Mesenchymal stem cell (in vitro differentiated cells and primary cell): Measurements from ENCODE around the gene PSMD2.

Source experiments
- DNase-seq: peaks from one replicate; pipeline ENCODE4 v3.0.0-alpha.2; 2013
- H2AFZ ChIP-seq: one replicate; pipeline ENCODE4 v1.6.1; 2013; ENCODE audit warnings: low read depth, mild to moderate bottlenecking, control low read depth, inconsistent platforms, low read length, moderate library complexity
- H2AK5ac ChIP-seq: 2 replicates; pipeline ENCODE4 v1.6.1; 2013; ENCODE audit warnings: low read length, moderate library complexity, mild to moderate bottlenecking, inconsistent platforms; ENCODE audit not compliant: severe bottlenecking
- H2BK120ac ChIP-seq: one replicate; pipeline ENCODE4 v1.6.1; 2013; ENCODE audit warnings: low read depth, mild to moderate bottlenecking, inconsistent platforms, low read length, moderate library complexity
- H2BK12ac ChIP-seq, 2 experiments: one replicate each; pipeline ENCODE4 v1.6.1; 2013; ENCODE audit warnings: inconsistent platforms in 2 of 2, low read length in 2 of 2, mild to moderate bottlenecking in 2 of 2, moderate library complexity in 2 of 2, control low read depth in 1 of 2
- H2BK15ac ChIP-seq: one replicate; pipeline ENCODE4 v1.6.1; 2013; ENCODE audit warnings: mild to moderate bottlenecking, low read depth, inconsistent platforms; ENCODE audit not compliant: poor library complexity, severe bottlenecking
- H2BK5ac ChIP-seq: 2 replicates; pipeline ENCODE4 v1.6.1; 2013; ENCODE audit warnings: low read depth, mild to moderate bottlenecking, low read length, control low read depth, inconsistent platforms; ENCODE audit not compliant: poor library complexity, severe bottlenecking
- H3K14ac ChIP-seq, 2 experiments: one replicate each; pipeline ENCODE4 v1.6.1; 2013; ENCODE audit warnings: inconsistent platforms in 2 of 2, low read length in 2 of 2, control low read depth in 1 of 2, mild to moderate bottlenecking in 1 of 2, moderate library complexity in 1 of 2
- H3K18ac ChIP-seq, 2 experiments: one replicate each; pipeline ENCODE4 v1.6.1; 2013; ENCODE audit warnings: inconsistent platforms in 2 of 2, low read length in 2 of 2, control low read depth in 1 of 2, low read depth in 1 of 2, mild to moderate bottlenecking in 1 of 2
- H3K23ac ChIP-seq, 2 experiments: one replicate each; pipeline ENCODE4 v1.6.1; 2013; ENCODE audit warnings: inconsistent platforms in 2 of 2, low read length in 2 of 2, mild to moderate bottlenecking in 2 of 2, moderate library complexity in 2 of 2, control low read depth in 1 of 2
- H3K27ac ChIP-seq: 2 replicates; pipeline ENCODE4 v1.5.1; 2013; ENCODE audit warnings: mild to moderate bottlenecking, moderate library complexity, low read length, control low read depth, inconsistent platforms; ENCODE audit not compliant: poor library complexity, severe bottlenecking
- H3K27me3 ChIP-seq, 2 experiments: 2 replicates each; pipeline versions ENCODE4 v1.6.1 to v1.7.0; 2013; ENCODE audit warnings: low read length in 2 of 2, mild to moderate bottlenecking in 2 of 2, moderate library complexity in 2 of 2, control low read depth in 1 of 2, inconsistent platforms in 1 of 2; ENCODE audit not compliant: control insufficient read depth in 1 of 2, insufficient read depth in 1 of 2
- H3K36me3 ChIP-seq, 2 experiments: 2 replicates each; pipeline versions ENCODE4 v1.6.1 to v1.7.0; 2013; ENCODE audit warnings: low read length in 2 of 2, control low read depth in 1 of 2, inconsistent platforms in 1 of 2, low read depth in 1 of 2, mild to moderate bottlenecking in 1 of 2; ENCODE audit not compliant: insufficient read depth in 2 of 2, control insufficient read depth in 1 of 2
- H3K4ac ChIP-seq, 2 experiments: one replicate each; pipeline ENCODE4 v1.6.1; 2013; ENCODE audit warnings: inconsistent platforms in 2 of 2, low read length in 2 of 2, mild to moderate bottlenecking in 2 of 2, moderate library complexity in 2 of 2, control low read depth in 1 of 2, low read depth in 1 of 2
- H3K4me1 ChIP-seq: 2 replicates; pipeline ENCODE4 v1.6.1; 2013; ENCODE audit warnings: low read depth, low read length, control low read depth; ENCODE audit not compliant: control insufficient read depth, insufficient read depth
- H3K4me2 ChIP-seq: 2 replicates; pipeline ENCODE4 v1.6.1; 2013; ENCODE audit warnings: low read length, mild to moderate bottlenecking, inconsistent platforms; ENCODE audit not compliant: poor library complexity, severe bottlenecking
- H3K4me3 ChIP-seq, 2 experiments: 2 replicates each; pipeline versions ENCODE4 v1.5.1 to v1.7.0; 2013; ENCODE audit warnings: low read length in 2 of 2, mild to moderate bottlenecking in 2 of 2, control low read depth in 1 of 2, low read depth in 1 of 2; ENCODE audit not compliant: insufficient read depth in 1 of 2
- H3K79me1 ChIP-seq: replicated peaks from 2 replicates; pipeline ENCODE4 v1.6.1; 2013; ENCODE audit warnings: mild to moderate bottlenecking, control low read depth, low read length, inconsistent platforms; ENCODE audit not compliant: poor library complexity, severe bottlenecking
- H3K9ac ChIP-seq: 2 replicates; pipeline ENCODE4 v1.7.0; 2013; ENCODE audit warnings: mild to moderate bottlenecking, low read length, moderate library complexity
- H3K9me3 ChIP-seq: 2 replicates; pipeline ENCODE4 v1.7.0; 2013; ENCODE audit warnings: mild to moderate bottlenecking, low read length; ENCODE audit not compliant: control insufficient read depth
- H4K8ac ChIP-seq: one replicate; pipeline ENCODE4 v1.6.1; 2013; ENCODE audit warnings: inconsistent platforms, mild to moderate bottlenecking, low read length, moderate library complexity
- H4K91ac ChIP-seq: one replicate; pipeline ENCODE4 v1.6.1; 2013; ENCODE audit warnings: mild to moderate bottlenecking, low read length, inconsistent platforms
- WGBS: methylation state at CpG from one replicate; pipeline ENCODE4 v1.1.7; 2013; ENCODE audit warnings: mixed read lengths; 5-methylcytosine and 5-hydroxymethylcytosine counted together

The PSMD2 gene

DNA sequence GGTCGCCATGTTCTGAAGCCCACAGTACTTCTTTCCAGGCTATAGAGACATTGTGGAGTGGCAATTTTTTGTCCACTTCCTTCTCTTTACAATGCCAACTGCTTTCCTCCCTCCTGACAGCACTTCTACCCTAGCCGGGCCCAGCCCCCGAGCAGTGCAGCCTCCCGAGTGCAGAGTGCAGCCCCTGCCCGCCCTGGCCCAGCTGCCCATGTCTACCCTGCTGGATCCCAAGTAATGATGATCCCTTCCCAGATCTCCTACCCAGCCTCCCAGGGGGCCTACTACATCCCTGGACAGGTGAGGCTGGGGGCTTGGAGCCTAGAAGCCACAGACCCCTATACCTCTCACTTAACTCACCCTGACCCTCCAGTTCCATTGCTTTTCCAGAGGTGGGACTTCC is 18.2 kb downstream of the PSMD2 start:
- Histone ChIP-seq H2BK5ac (no peak overlapping the region), H2AFZ (no peak overlapping the region), H3K79me1 (peaks cover 10% of the 10 kb centered on the region), H3K4me1 (peaks cover 32% of the 10 kb centered on the region), H2AK5ac (peak overlapping the region; percentile 31), H3K9me3 (no peaks in the 10 kb centered on the region), H3K14ac (peak overlapping the region in 1 of 2 experiments; percentile 31), H3K27me3 (no peaks in the 10 kb centered on the region), H3K27ac (peak overlapping the region; percentile 30), H3K4me3 (peak overlapping the region in 1 of 2 experiments; percentile 92), H2BK120ac (no peak overlapping the region), H2BK12ac (no peak overlapping the region), H3K36me3 (peaks cover 44% of the 10 kb centered on the region in 2 experiments), H4K8ac (no peak overlapping the region), H4K91ac (no peak overlapping the region), H3K4ac (no peak overlapping the region), H2BK15ac (no peak overlapping the region), H3K18ac (no peak overlapping the region), H3K4me2 (peak overlapping the region; percentile 86), H3K9ac (peak overlapping the region; percentile 96), H3K23ac (no peak overlapping the region)
- 98% methylated on average over 5 of the region's 5 CpGs for WGBS
- no peak for DNase-seq

DNA sequence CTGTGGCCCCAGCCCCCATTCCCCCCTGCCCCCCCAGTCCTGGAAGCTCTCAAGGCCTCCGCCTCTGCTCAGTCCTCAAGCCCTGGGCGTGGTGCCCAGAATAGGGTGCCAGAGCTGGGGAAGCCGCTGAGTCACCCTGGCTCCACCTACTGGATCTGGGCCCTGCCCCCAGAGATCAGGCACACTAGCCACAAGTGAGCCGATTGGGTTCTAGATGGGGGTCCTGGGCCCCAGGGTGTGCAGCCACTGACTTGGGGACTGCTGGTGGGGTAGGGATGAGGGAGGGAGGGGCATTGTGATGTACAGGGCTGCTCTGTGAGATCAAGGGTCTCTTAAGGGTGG is 21.0 kb downstream of the PSMD2 start:
- Histone ChIP-seq H3K4ac (peak overlapping the region in 1 of 2 experiments; percentile 10), H2BK15ac (no peak overlapping the region), H2BK120ac (no peak overlapping the region), H2AK5ac (peak overlapping the region; percentile 26), H3K18ac (peak overlapping the region; percentile 52 to 85), H2AFZ (no peak overlapping the region), H3K9me3 (no peaks in the 10 kb centered on the region), H3K4me1 (peaks cover 32% of the 10 kb centered on the region), H3K27me3 (no peaks in the 10 kb centered on the region), H3K4me3 (peak overlapping the region in 1 of 2 experiments; percentile 60), H4K91ac (no peak overlapping the region), H3K4me2 (peak overlapping the region; percentile 12), H3K23ac (no peak overlapping the region), H4K8ac (no peak overlapping the region), H3K9ac (peak overlapping the region; percentile 64), H2BK12ac (peak overlapping the region in 1 of 2 experiments; percentile 84), H3K36me3 (peaks cover 72% of the 10 kb centered on the region in 2 experiments), H3K79me1 (peaks cover 30% of the 10 kb centered on the region), H3K14ac (peak overlapping the region in 1 of 2 experiments; percentile 68), H2BK5ac (no peak overlapping the region), H3K27ac (peak overlapping the region; percentile 9)
- peak; percentile 92 for DNase-seq
- WGBS, result 4% methylated on average over 4 of the region's 4 CpGs

DNA sequence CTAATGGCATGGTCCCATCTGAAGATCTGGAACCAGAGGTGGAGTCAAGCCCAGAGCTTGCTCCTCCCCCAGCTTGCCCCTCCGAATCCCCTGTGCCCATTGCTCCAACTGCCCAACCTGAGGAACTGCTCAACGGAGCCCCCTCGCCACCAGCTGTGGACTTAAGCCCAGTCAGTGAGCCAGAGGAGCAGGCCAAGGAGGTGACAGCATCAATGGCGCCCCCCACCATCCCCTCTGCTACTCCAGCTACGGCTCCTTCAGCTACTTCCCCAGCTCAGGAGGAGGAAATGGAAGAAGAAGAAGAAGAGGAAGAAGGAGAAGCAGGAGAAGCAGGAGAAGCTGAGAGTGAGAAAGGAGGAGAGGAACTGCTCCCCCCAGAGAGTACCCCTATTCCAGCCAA is 22.6 kb downstream of the PSMD2 start:
- Histone ChIP-seq H4K8ac (no peak overlapping the region), H3K79me1 (peaks cover 38% of the 10 kb centered on the region), H3K4me2 (no peak overlapping the region), H2BK12ac (no peak overlapping the region), H3K9me3 (no peaks in the 10 kb centered on the region), H4K91ac (no peak overlapping the region), H3K18ac (no peak overlapping the region), H3K14ac (no peak overlapping the region), H3K9ac (peak overlapping the region; percentile 64), H2AK5ac (no peak overlapping the region), H3K23ac (no peak overlapping the region), H3K4ac (no peak overlapping the region), H2BK5ac (no peak overlapping the region), H3K36me3 (peaks cover 85 to 86% of the 10 kb centered on the region in 2 experiments), H2BK15ac (peak overlapping the region; percentile 3), H2AFZ (no peak overlapping the region), H3K27ac (no peak overlapping the region), H3K27me3 (no peaks in the 10 kb centered on the region), H3K4me3 (peak overlapping the region in 1 of 2 experiments; percentile 59), H3K4me1 (peaks cover 26% of the 10 kb centered on the region), H2BK120ac (no peak overlapping the region)
- no peak for DNase-seq
- 89% methylated on average over 1 of the region's 5 CpGs for WGBS

DNA sequence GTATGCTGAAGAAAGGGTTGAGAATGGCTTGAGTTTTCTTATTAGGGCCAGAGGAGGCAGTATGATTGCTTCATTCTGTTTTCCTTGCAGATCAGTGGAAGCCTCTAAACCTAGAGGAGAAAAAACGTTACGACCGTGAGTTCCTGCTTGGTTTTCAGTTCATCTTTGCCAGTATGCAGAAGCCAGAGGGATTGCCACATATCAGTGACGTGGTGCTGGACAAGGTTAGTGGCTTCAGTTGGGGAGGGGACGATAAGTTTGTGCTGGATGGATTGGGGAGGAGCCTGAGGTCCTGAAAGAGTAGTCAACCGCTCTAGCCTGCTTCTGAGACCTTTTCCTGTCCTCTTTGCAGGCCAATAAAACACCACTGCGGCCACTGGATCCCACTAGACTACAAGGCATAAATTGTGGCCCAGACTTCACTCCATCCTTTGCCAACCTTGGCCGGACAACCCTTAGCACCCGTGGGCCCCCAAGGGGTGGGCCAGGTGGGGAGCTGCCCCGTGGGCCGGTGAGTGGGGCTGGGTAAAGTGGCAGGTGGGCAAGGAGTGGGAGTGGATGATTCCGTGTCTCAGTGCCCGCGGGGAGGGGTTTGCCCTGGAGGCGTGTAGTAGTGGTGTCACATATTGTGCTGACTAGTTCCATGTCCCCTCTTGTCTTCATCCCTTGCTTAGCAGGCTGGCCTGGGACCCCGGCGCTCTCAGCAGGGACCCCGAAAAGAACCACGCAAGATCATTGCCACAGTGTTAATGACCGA is 23.9 kb downstream of the PSMD2 start:
- Histone ChIP-seq H2AK5ac (no peak overlapping the region), H3K4me2 (no peak overlapping the region), H3K27me3 (no peaks in the 10 kb centered on the region), H3K27ac (no peak overlapping the region), H2BK15ac (no peak overlapping the region), H3K18ac (no peak overlapping the region), H3K79me1 (peaks cover 43% of the 10 kb centered on the region), H2AFZ (no peak overlapping the region), H2BK12ac (no peak overlapping the region), H3K23ac (no peak overlapping the region), H3K4ac (no peak overlapping the region), H3K4me1 (peaks cover 16% of the 10 kb centered on the region), H4K8ac (no peak overlapping the region), H3K14ac (no peak overlapping the region), H2BK5ac (no peak overlapping the region), H3K9me3 (no peaks in the 10 kb centered on the region), H3K36me3 (peaks cover 85 to 88% of the 10 kb centered on the region in 2 experiments), H2BK120ac (no peak overlapping the region), H3K4me3 (peak overlapping the region in 1 of 2 experiments; percentile 59), H4K91ac (no peak overlapping the region), H3K9ac (peak overlapping the region; percentile 64)
- DNase-seq, result no peak
- 92% methylated on average over 15 of the region's 20 CpGs for WGBS
